PFSK-1 (cell line): ENCODE data around the gene HSPB3.

ENCODE experiments used
- FOXP2 ChIP-seq: optimal IDR thresholded peaks from 2 replicates; pipeline ENCODE3; 2011; ENCODE audit warnings: borderline replicate concordance, control low read depth, inconsistent platforms; ENCODE audit not compliant: insufficient read depth; ENCODE audit errors: extremely low read length, extremely low read depth
- POLR2AphosphoS5 ChIP-seq: IDR thresholded peaks from 2 replicates; pipeline ENCODE4 v1.6.1; 2012; ENCODE audit warnings: low read depth, mild to moderate bottlenecking, control low read depth, low read length, moderate library complexity
- REST ChIP-seq, 2 experiments: IDR thresholded peaks; 2 replicates each; pipeline versions ENCODE4 v1.6.1 to v1.8.0; 2011 to 2012; ENCODE audit warnings: low read depth in 2 of 2, low read length in 2 of 2, control low read depth in 1 of 2, inconsistent platforms in 1 of 2, mild to moderate bottlenecking in 1 of 2, moderate library complexity in 1 of 2; ENCODE audit not compliant: insufficient read depth in 1 of 2
- SIN3A ChIP-seq: IDR thresholded peaks from 2 replicates; pipeline ENCODE4 v1.6.1; 2012; ENCODE audit warnings: mild to moderate bottlenecking, low read length, moderate library complexity, borderline replicate concordance; ENCODE audit not compliant: insufficient read depth
- TAF1 ChIP-seq: IDR thresholded peaks from 2 replicates; pipeline ENCODE4 v1.6.1; 2012; ENCODE audit warnings: low read length, control low read depth, borderline replicate concordance; ENCODE audit not compliant: insufficient read depth

The HSPB3 gene

DNA sequence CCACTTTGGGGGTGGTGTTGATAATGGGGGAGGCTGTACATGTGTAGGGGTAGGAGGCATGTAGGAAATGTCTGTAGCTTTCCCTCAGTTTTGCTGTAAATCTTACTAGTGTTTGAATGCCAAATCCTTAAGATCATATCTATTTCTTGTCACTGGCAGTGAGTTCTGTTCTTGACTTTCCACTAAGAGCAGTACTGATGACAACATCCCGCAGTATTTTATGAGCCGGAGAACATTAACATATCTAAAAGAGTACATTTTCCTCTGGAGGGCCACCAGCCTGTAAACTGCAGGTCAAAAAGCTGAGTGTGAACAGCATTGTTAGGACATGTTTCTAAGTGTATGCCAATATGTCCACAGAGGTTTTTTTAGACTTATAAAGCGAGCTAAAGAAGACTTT lies 2.5 kb upstream of the HSPB3 start:
- no peak for TF ChIP-seq FOXP2
- TF ChIP-seq TAF1, result no peak
- TF ChIP-seq POLR2AphosphoS5, result no peak
- no peak for TF ChIP-seq REST (IDR thresholded peaks at IDR 0.05; ENCODE audit: insufficient read depth in 1 of 2, low read depth in 2 of 2, low read length in 2 of 2)
- TF ChIP-seq SIN3A, result no peak

DNA sequence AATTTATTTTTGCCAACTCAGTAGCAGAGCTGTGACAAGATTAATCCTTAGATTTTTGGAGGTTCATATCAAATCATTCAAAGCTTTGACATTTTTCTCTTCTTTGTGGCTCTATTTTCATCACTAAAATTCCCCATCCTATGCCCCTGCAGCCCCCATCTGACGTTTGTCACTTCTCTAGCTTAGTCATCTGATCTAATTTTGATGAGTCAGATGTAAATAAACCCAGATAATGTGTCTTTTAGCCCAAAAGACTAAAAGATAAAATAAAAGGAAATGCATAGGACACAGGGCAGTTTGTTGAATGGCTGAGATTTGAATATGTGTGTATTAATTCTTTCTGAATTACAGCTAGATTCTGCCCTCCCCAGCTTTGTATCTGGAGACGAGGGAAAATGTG lies 897 bp upstream of the HSPB3 start:
- TF ChIP-seq TAF1 (no peak), SIN3A (no peak), FOXP2 (no peak), REST (IDR thresholded peaks at IDR 0.05; ENCODE audit: insufficient read depth in 1 of 2, low read depth in 2 of 2, low read length in 2 of 2) (no peak), POLR2AphosphoS5 (no peak)

GRCh38 chr5:54457094-54457862 lies 1.8 kb downstream of the HSPB3 start:
- TF ChIP-seq SIN3A (no peak), POLR2AphosphoS5 (no peak), FOXP2 (no peak)

DNA sequence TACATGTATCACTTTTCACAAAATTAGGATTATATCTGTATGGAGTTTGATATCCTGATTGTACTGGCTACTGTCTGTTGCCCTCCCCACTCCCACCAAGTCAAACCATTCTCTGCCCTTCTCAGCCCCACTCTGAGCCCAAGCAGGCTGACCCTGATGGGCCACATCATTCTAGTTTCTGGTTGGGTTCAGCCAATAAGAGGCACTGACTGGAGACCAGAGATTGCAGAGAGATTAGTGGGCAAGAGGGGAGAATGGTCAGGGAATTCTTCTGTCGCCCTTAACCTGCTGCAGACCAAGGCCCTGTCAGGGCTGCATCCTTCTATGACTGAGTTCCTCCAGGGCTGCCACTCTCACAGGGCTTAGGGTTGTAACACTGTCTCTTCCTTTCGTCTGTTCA lies 2.7 kb downstream of the HSPB3 start:
- TF ChIP-seq SIN3A, result no peak

- no peak for TF ChIP-seq TAF1
- no peak for TF ChIP-seq POLR2AphosphoS5
- no peak for TF ChIP-seq REST (IDR thresholded peaks at IDR 0.05; ENCODE audit: insufficient read depth in 1 of 2, low read depth in 2 of 2, low read length in 2 of 2)
- no peak for TF ChIP-seq FOXP2
- TF ChIP-seq SIN3A, result no peak
These were observed 4.9 kb downstream of the HSPB3 start for GRCh38 chr5:54460181-54460919.

GRCh38 chr5:54462281-54462680 lies 6.8 kb downstream of the HSPB3 start:
- TF ChIP-seq POLR2AphosphoS5 (no peak), SIN3A (no peak), TAF1 (no peak), FOXP2 (no peak), REST (IDR thresholded peaks at IDR 0.05; ENCODE audit: insufficient read depth in 1 of 2, low read depth in 2 of 2, low read length in 2 of 2) (no peak)
